GM12892 (cell line): ENCODE measurements around the gene NELL1.

Source experiments
- POLR2A ChIP-seq: IDR thresholded peaks from 2 replicates; pipeline ENCODE4 v1.6.1; 2011; ENCODE audit warnings: low read depth, low read length, control low read depth
- POLR2AphosphoS5 ChIP-seq: IDR thresholded peaks from 2 replicates; pipeline ENCODE4 v1.6.1; 2011; ENCODE audit warnings: low read depth, low read length, control low read depth
- TAF1 ChIP-seq: IDR thresholded peaks from 2 replicates; pipeline ENCODE4 v1.6.1; 2011; ENCODE audit warnings: low read depth, mild to moderate bottlenecking, control low read depth, low read length, borderline replicate concordance

DNA sequence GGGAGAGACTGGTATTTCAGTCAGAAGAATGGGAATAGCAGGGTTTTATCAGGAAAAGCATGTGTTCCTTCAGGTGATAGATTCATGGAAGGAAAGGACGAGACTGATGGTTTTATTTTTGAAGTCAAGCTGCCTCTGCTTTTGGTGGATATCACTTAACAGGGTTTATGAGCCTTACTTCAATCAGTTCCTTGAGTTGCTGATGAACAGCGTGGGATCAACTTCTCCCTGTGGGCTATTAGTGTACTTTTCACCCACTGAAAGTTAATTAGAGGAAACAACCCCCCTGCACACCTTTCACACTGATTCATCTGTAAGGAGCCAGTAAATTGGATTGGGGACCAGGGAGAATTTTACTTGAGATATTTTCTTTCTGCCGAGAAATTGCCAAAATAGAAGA lies 479.0 kb downstream of the NELL1 start:
- TF ChIP-seq POLR2A, result no peak
- TF ChIP-seq POLR2AphosphoS5, result no peak
- TF ChIP-seq TAF1, result no peak
